Thyroid gland (tissue), 4 donors: Measurements from ENCODE around the gene ZNF83.
A peak's percentile ranks its signal among the peaks of the same experiment; 100 is the strongest.

Experiments
- CTCF ChIP-seq, 6 experiments: fragments of 200-600 bp in 3 of 6; fragments of 450-650 bp in 3 of 6; sonication (generic) in 3 of 6; IDR thresholded peaks; one replicate each; pipeline ENCODE4 v1.5.1; 2016 to 2019; ENCODE audit warnings: antibody characterized with exemption in 6 of 6, mild to moderate bottlenecking in 2 of 6, inconsistent platforms in 1 of 6, moderate library complexity in 1 of 6
- POLR2A ChIP-seq, 2 donors: fragments of 450-650 bp; IDR thresholded peaks; one replicate each; pipeline ENCODE4 v1.6.1; 2017; ENCODE audit warnings: antibody characterized with exemption in 2 of 2, mild to moderate bottlenecking in 2 of 2, moderate library complexity in 1 of 2

GRCh38 chr19:52601025-52601973 lies 36.9 kb downstream of the ZNF83 start:
- TF ChIP-seq CTCF (IDR thresholded peaks at IDR 0.05), result peak in 5 of 6 experiments; percentile 13 to 49 (median 24)
- TF ChIP-seq POLR2A (IDR thresholded peaks at IDR 0.05), result peak in 1 of 2 donors; percentile 73
